ENCODE measurements around the gene SYCE3. TPM values are rescaled to one million over a fixed set of nuclear protein-coding genes. Genes with fewer than 3 reads are reported as not detected.

SYCE3 gene
- total RNA-seq (2022; extraction: Qiagen RNA extraction; ENCODE audit: low read depth) = 0.56 to 0.66 TPM (median 0.58 TPM) in 3 of 5 replicates, not detected in the others

GRCh38 chr22:50562523-50563412 is at the start of gene SYCE3:
Gene SYCE3 (minus strand): TSS chr22:50562919. CDS start chr22:50556405, 6,514 bp downstream.

GRCh38 chr22:50600538-50600937 is 37.8 kb upstream of the SYCE3 start, which contains the start of gene MAPK8IP2:
Gene MAPK8IP2 (plus strand): TSS chr22:50600793. CDS start chr22:50600819, 26 bp downstream.

GRCh38 chr22:50582493-50583293 is 20.0 kb upstream of the SYCE3 start, which contains the start of gene CHKB:
Gene CHKB (minus strand): TSS chr22:50582849. CDS start chr22:50582781, 68 bp downstream.

GRCh38 chr22:50577987-50578775 is 15.5 kb upstream of the SYCE3 start, which contains the start of gene CPT1B:
Gene CPT1B (minus strand): TSS chr22:50578427. CDS start chr22:50577915, 512 bp downstream.

GRCh38 chr22:50545522-50546325 is 17.0 kb downstream of the SYCE3 start, which contains the start of gene KLHDC7B:
Gene KLHDC7B (plus strand): TSS chr22:50545899. CDS start chr22:50546244, 345 bp downstream.

GRCh38 chr22:50529897-50530579 is 32.7 kb downstream of the SYCE3 start, which contains the start of gene TYMP:
Gene TYMP (minus strand): TSS chr22:50530012. CDS start chr22:50529709, 303 bp downstream.

GRCh38 chr22:50525104-50525857 is 37.4 kb downstream of the SYCE3 start, which contains the start of gene SCO2:
Gene SCO2 (minus strand): TSS chr22:50525598. CDS start chr22:50524411, 1,187 bp downstream.

GRCh38 chr22:50507991-50508884 is 54.5 kb downstream of the SYCE3 start, which contains the start of gene NCAPH2:
Gene NCAPH2 (plus strand): TSS chr22:50508224. CDS start chr22:50508338, 114 bp downstream.

GRCh38 chr22:50507421-50507990 is 55.2 kb downstream of the SYCE3 start, which contains the start of gene LMF2:
Gene LMF2 (minus strand): TSS chr22:50507702. CDS start chr22:50507675, 27 bp downstream.

Other genes with a start within 250 kb of the SYCE3 start
- gene DENND6B, start 235.9 kb downstream of the SYCE3 start, total RNA-seq (2022; extraction: Qiagen RNA extraction; ENCODE audit: low read depth) = 2.1 to 3.3 TPM (median 2.7 TPM) in 5 replicates
- 9.1 to 13.3 TPM (median 12.2 TPM) in 5 replicates for gene PPP6R2, start 219.6 kb downstream of the SYCE3 start, total RNA-seq (2022; extraction: Qiagen RNA extraction; ENCODE audit: low read depth)
- 16.2 to 27.1 TPM (median 24.2 TPM) in 5 replicates for gene SBF1, start 87.9 kb downstream of the SYCE3 start, total RNA-seq (2022; extraction: Qiagen RNA extraction; ENCODE audit: low read depth)
- gene ADM2, start 81.4 kb downstream of the SYCE3 start, total RNA-seq (2022; extraction: Qiagen RNA extraction; ENCODE audit: low read depth) = 0.31 to 0.77 TPM (median 0.56 TPM) in 5 replicates
- gene MIOX, start 76.1 kb downstream of the SYCE3 start, total RNA-seq (2022; extraction: Qiagen RNA extraction; ENCODE audit: low read depth) = not detected in 5 replicates
- gene LMF2, start 55.2 kb downstream of the SYCE3 start, total RNA-seq (2022; extraction: Qiagen RNA extraction; ENCODE audit: low read depth) = 28.1 to 51.7 TPM (median 41.4 TPM) in 5 replicates
- gene NCAPH2, start 54.7 kb downstream of the SYCE3 start, total RNA-seq (2022; extraction: Qiagen RNA extraction; ENCODE audit: low read depth) = 31.1 to 37.8 TPM (median 35.9 TPM) in 5 replicates
- 4.4 to 8.2 TPM (median 6.7 TPM) in 5 replicates for gene SCO2, start 37.3 kb downstream of the SYCE3 start, total RNA-seq (2022; extraction: Qiagen RNA extraction; ENCODE audit: low read depth)
- gene TYMP, start 32.9 kb downstream of the SYCE3 start, total RNA-seq (2022; extraction: Qiagen RNA extraction; ENCODE audit: low read depth) = 10.8 to 21.9 TPM (median 18.6 TPM) in 5 replicates
- 0.03 TPM in 2 of 5 replicates, not detected in the others for gene KLHDC7B, start 17.0 kb downstream of the SYCE3 start, total RNA-seq (2022; extraction: Qiagen RNA extraction; ENCODE audit: low read depth)
- gene CPT1B, start 15.5 kb upstream of the SYCE3 start, total RNA-seq (2022; extraction: Qiagen RNA extraction; ENCODE audit: low read depth) = 7.5 to 14.2 TPM (median 13.8 TPM) in 5 replicates
- gene CHKB, start 19.9 kb upstream of the SYCE3 start, total RNA-seq (2022; extraction: Qiagen RNA extraction; ENCODE audit: low read depth) = 14.3 to 23.0 TPM (median 18.5 TPM) in 5 replicates
- gene MAPK8IP2, start 37.9 kb upstream of the SYCE3 start, total RNA-seq (2022; extraction: Qiagen RNA extraction; ENCODE audit: low read depth) = 2.2 to 4.2 TPM (median 3.8 TPM) in 5 replicates
- gene ARSA, start 65.2 kb upstream of the SYCE3 start, total RNA-seq (2022; extraction: Qiagen RNA extraction; ENCODE audit: low read depth) = 15.6 to 27.5 TPM (median 19.6 TPM) in 5 replicates
- gene SHANK3, start 109.9 kb upstream of the SYCE3 start, total RNA-seq (2022; extraction: Qiagen RNA extraction; ENCODE audit: low read depth) = 3.0 to 6.1 TPM (median 4.6 TPM) in 5 replicates
- 0.25 TPM in 1 of 5 replicates, not detected in the others for gene ACR, start 175.3 kb upstream of the SYCE3 start, total RNA-seq (2022; extraction: Qiagen RNA extraction; ENCODE audit: low read depth)
- 14.7 to 21.6 TPM (median 19.8 TPM) in 5 replicates for gene RABL2B, start 220.7 kb upstream of the SYCE3 start, total RNA-seq (2022; extraction: Qiagen RNA extraction; ENCODE audit: low read depth)